ENCODE measurements around the gene PIEZO1. TPM values are rescaled to one million over a fixed set of nuclear protein-coding genes. Genes with fewer than 3 reads are reported as not detected.

PIEZO1 gene
- total RNA-seq, 2 experiments from 2014 or later, result 105 to 126 TPM

GRCh38 chr16:88758227-88758943 lies 26.6 kb downstream of the PIEZO1 start:
- ChIA-PET CTCF (interaction anchor here (0.6 to 2.0 kb wide), 3 partner anchors 8 to 26 kb away, joined by 3 to 6 read pairs (median 3); no protein-coding TSS in a partner anchor), POLR2A (no interaction called here)
- DNase-seq (no peak), ATAC-seq (no peak)
- intact Hi-C loops (cut with DNase I, micrococcal nuclease), result no loop called here
- peaks cover 11% of the 10 kb centered on the region for H3K4me1 Mint-ChIP-seq
- H3K9me3 Mint-ChIP-seq (ENCODE audit: low read depth), result no peaks in the 10 kb centered on the region
- no peak overlapping the region for H3K4me3 Mint-ChIP-seq
- no peak overlapping the region for H3K27ac Mint-ChIP-seq
- H3K36me3 Mint-ChIP-seq (ENCODE audit: low read depth), result no peaks in the 10 kb centered on the region
- no peaks in the 10 kb centered on the region for H3K27me3 Mint-ChIP-seq

- no peaks in the 10 kb centered on the region for H3K27me3 Mint-ChIP-seq
- ChIA-PET POLR2A (no interaction called here), CTCF (interaction anchor here (1.0 kb wide), 1 partner anchor 18 kb away, joined by 4 read pairs; no protein-coding TSS in a partner anchor)
- H3K27ac Mint-ChIP-seq, result no peak overlapping the region
- ATAC-seq (no peak), DNase-seq (no peak)
- intact Hi-C loops (cut with DNase I, micrococcal nuclease), result no loop called here
- H3K9me3 Mint-ChIP-seq (ENCODE audit: low read depth), result no peaks in the 10 kb centered on the region
- H3K36me3 Mint-ChIP-seq (ENCODE audit: low read depth), result no peaks in the 10 kb centered on the region
- no peak overlapping the region for H3K4me3 Mint-ChIP-seq
- H3K4me1 Mint-ChIP-seq, result peaks cover 11% of the 10 kb centered on the region
Observed at GRCh38 chr16:88755745-88756443, 29.1 kb downstream of the PIEZO1 start.

GRCh38 chr16:88754912-88755744 lies 29.9 kb downstream of the PIEZO1 start:
- H3K27ac Mint-ChIP-seq, result no peak overlapping the region
- no peaks in the 10 kb centered on the region for H3K27me3 Mint-ChIP-seq
- DNase-seq (no peak), ATAC-seq (no peak)
- ChIA-PET POLR2A (no interaction called here), CTCF (interaction anchor here (1.0 kb wide), 1 partner anchor 17 kb away, joined by 4 read pairs; no protein-coding TSS in a partner anchor)
- intact Hi-C loops (cut with DNase I, micrococcal nuclease), result no loop called here
- peaks cover 10% of the 10 kb centered on the region for H3K4me1 Mint-ChIP-seq
- H3K4me3 Mint-ChIP-seq, result no peak overlapping the region
- H3K36me3 Mint-ChIP-seq (ENCODE audit: low read depth), result no peaks in the 10 kb centered on the region
- no peaks in the 10 kb centered on the region for H3K9me3 Mint-ChIP-seq (ENCODE audit: low read depth)

- H3K27me3 Mint-ChIP-seq, result no peaks in the 10 kb centered on the region
- POLR2A ChIA-PET, result no interaction called here
- no peak for ATAC-seq
Observed at GRCh38 chr16:88754109-88754911, 30.7 kb downstream of the PIEZO1 start.

GRCh38 chr16:88753602-88754001 lies 31.4 kb downstream of the PIEZO1 start:
- H3K27me3 Mint-ChIP-seq, result no peaks in the 10 kb centered on the region
- POLR2A ChIA-PET, result no interaction called here

More at GRCh38 chr16:88754109-88754911, 30.7 kb downstream of the PIEZO1 start:
- no peak overlapping the region for H3K27ac Mint-ChIP-seq
- no peak for DNase-seq
- intact Hi-C loops (cut with DNase I, micrococcal nuclease), result no loop called here
- CTCF ChIA-PET, result interaction anchor here (0.6 to 1.0 kb wide), 4 partner anchors 17 to 527 kb away, joined by 3 to 4 read pairs (median 4); no protein-coding TSS in a partner anchor
- peaks cover 7% of the 10 kb centered on the region for H3K4me1 Mint-ChIP-seq
- no peaks in the 10 kb centered on the region for H3K9me3 Mint-ChIP-seq (ENCODE audit: low read depth)
- no peak overlapping the region for H3K4me3 Mint-ChIP-seq
- no peaks in the 10 kb centered on the region for H3K36me3 Mint-ChIP-seq (ENCODE audit: low read depth)

GRCh38 chr16:88753191-88753590 lies 31.8 kb downstream of the PIEZO1 start:
- ChIA-PET POLR2A (no interaction called here), CTCF (interaction anchor here (0.9 kb wide), 1 partner anchor 29 kb away, joined by 3 read pairs; no protein-coding TSS in a partner anchor)
- DNase-seq (no peak), ATAC-seq (no peak)
- Mint-ChIP-seq H3K4me3 (no peak overlapping the region), H3K36me3 (ENCODE audit: low read depth) (no peaks in the 10 kb centered on the region), H3K4me1 (no peaks in the 10 kb centered on the region), H3K27me3 (no peaks in the 10 kb centered on the region), H3K27ac (no peak overlapping the region), H3K9me3 (ENCODE audit: low read depth) (no peaks in the 10 kb centered on the region)
- intact Hi-C loops (cut with DNase I, micrococcal nuclease), result no loop called here

More at GRCh38 chr16:88753602-88754001, 31.4 kb downstream of the PIEZO1 start:
- Mint-ChIP-seq H3K9me3 (ENCODE audit: low read depth) (no peaks in the 10 kb centered on the region), H3K4me1 (peaks cover 3% of the 10 kb centered on the region), H3K36me3 (ENCODE audit: low read depth) (no peaks in the 10 kb centered on the region), H3K4me3 (no peak overlapping the region), H3K27ac (no peak overlapping the region)
- ATAC-seq, result no peak
- CTCF ChIA-PET, result interaction anchor here (0.6 to 0.9 kb wide), 3 partner anchors 28 to 528 kb away, joined by 3 to 4 read pairs (median 4); no protein-coding TSS in a partner anchor
- no peak for DNase-seq
- intact Hi-C loops (cut with DNase I, micrococcal nuclease), result no loop called here

GRCh38 chr16:88752386-88753002 lies 32.5 kb downstream of the PIEZO1 start:
- no peak overlapping the region for H3K4me3 Mint-ChIP-seq
- intact Hi-C loops (cut with DNase I, micrococcal nuclease), result no loop called here
- no peaks in the 10 kb centered on the region for H3K36me3 Mint-ChIP-seq (ENCODE audit: low read depth)
- no peak overlapping the region for H3K27ac Mint-ChIP-seq
- DNase-seq, result no peak
- no peaks in the 10 kb centered on the region for H3K9me3 Mint-ChIP-seq (ENCODE audit: low read depth)
- CTCF ChIA-PET, result interaction anchor here (1.8 kb wide), 1 partner anchor 15 kb away, joined by 7 read pairs; no protein-coding TSS in a partner anchor
- POLR2A ChIA-PET, result no interaction called here
- no peak for ATAC-seq
- no peaks in the 10 kb centered on the region for H3K4me1 Mint-ChIP-seq
- no peaks in the 10 kb centered on the region for H3K27me3 Mint-ChIP-seq

- ATAC-seq (no peak), DNase-seq (no peak)
- Mint-ChIP-seq H3K4me1 (peaks cover 11% of the 10 kb centered on the region), H3K4me3 (no peak overlapping the region), H3K9me3 (ENCODE audit: low read depth) (no peaks in the 10 kb centered on the region), H3K36me3 (ENCODE audit: low read depth) (no peaks in the 10 kb centered on the region), H3K27ac (no peak overlapping the region), H3K27me3 (no peaks in the 10 kb centered on the region)
- POLR2A ChIA-PET, result no interaction called here
- intact Hi-C loops (cut with DNase I, micrococcal nuclease), result no loop called here
- CTCF ChIA-PET, result interaction anchor here (1.0 to 1.8 kb wide), 2 partner anchors 8 to 13 kb away, joined by 3 to 7 read pairs; no protein-coding TSS in a partner anchor
Observed at GRCh38 chr16:88750854-88751253, 34.2 kb downstream of the PIEZO1 start.

- Mint-ChIP-seq H3K36me3 (ENCODE audit: low read depth) (no peaks in the 10 kb centered on the region), H3K27me3 (no peaks in the 10 kb centered on the region), H3K4me1 (peaks cover 23% of the 10 kb centered on the region), H3K9me3 (ENCODE audit: low read depth) (no peaks in the 10 kb centered on the region), H3K27ac (no peak overlapping the region), H3K4me3 (no peak overlapping the region)
- DNase-seq, result no peak
- POLR2A ChIA-PET, result no interaction called here
- no peak for ATAC-seq
- CTCF ChIA-PET, result interaction anchor here (1.5 kb wide), 1 partner anchor 108 kb away, joined by 3 read pairs; no protein-coding TSS in a partner anchor
- intact Hi-C loops (cut with DNase I, micrococcal nuclease), result no loop called here
Observed at GRCh38 chr16:88749358-88749757, 35.7 kb downstream of the PIEZO1 start.

GRCh38 chr16:88748364-88748763 lies 36.7 kb downstream of the PIEZO1 start:
- H3K27me3 Mint-ChIP-seq, result no peaks in the 10 kb centered on the region
- ChIA-PET CTCF (interaction anchor here (0.6 to 1.5 kb wide), 2 partner anchors 33 to 109 kb away, joined by 3 read pairs; no protein-coding TSS in a partner anchor), POLR2A (interaction anchor here (0.7 kb wide), 1 partner anchor 22 kb away, joined by 3 read pairs; no protein-coding TSS in a partner anchor)
- H3K9me3 Mint-ChIP-seq (ENCODE audit: low read depth), result no peaks in the 10 kb centered on the region
- peaks cover 30% of the 10 kb centered on the region for H3K4me1 Mint-ChIP-seq
- DNase-seq (no peak), ATAC-seq (no peak)
- H3K36me3 Mint-ChIP-seq (ENCODE audit: low read depth), result no peaks in the 10 kb centered on the region
- H3K4me3 Mint-ChIP-seq, result no peak overlapping the region
- no peak overlapping the region for H3K27ac Mint-ChIP-seq
- intact Hi-C loops (cut with DNase I, micrococcal nuclease), result no loop called here

All from activated CD4-positive, alpha-beta T cell treated with anti-CD3 and anti-CD28 coated beads for 36 hours (primary cell).